ENCODE data around the gene PTPRM.

PTPRM gene

DNA sequence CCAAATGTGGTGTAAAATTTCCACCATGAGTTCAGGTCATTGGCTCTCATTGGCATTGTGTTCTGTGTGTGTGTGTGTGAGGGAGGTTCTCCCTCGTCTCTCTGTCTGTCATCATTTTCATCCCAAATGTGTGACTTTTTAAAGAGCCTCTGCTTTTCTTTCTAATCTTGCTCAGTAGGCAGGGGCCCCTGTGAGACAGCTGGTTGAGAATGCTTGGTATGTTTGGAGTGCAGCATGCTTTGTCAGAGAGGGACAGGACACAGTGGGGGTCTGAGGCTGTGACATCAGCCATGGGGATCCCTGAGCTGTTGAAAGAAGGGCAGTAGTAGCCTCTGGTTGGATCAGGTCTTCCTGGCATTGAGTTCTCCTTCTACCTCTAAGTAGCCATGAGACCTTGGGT lies 10.6 kb downstream of the PTPRM start:
- TF ChIP-seq, protein P1, sequence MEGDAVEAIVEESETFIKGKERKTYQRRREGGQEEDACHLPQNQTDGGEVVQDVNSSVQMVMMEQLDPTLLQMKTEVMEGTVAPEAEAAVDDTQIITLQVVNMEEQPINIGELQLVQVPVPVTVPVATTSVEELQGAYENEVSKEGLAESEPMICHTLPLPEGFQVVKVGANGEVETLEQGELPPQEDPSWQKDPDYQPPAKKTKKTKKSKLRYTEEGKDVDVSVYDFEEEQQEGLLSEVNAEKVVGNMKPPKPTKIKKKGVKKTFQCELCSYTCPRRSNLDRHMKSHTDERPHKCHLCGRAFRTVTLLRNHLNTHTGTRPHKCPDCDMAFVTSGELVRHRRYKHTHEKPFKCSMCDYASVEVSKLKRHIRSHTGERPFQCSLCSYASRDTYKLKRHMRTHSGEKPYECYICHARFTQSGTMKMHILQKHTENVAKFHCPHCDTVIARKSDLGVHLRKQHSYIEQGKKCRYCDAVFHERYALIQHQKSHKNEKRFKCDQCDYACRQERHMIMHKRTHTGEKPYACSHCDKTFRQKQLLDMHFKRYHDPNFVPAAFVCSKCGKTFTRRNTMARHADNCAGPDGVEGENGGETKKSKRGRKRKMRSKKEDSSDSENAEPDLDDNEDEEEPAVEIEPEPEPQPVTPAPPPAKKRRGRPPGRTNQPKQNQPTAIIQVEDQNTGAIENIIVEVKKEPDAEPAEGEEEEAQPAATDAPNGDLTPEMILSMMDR (conservative IDR thresholded peaks at IDR 0.05), result no peak
- H3K27ac ChIP-seq, result no peak overlapping the region

DNA sequence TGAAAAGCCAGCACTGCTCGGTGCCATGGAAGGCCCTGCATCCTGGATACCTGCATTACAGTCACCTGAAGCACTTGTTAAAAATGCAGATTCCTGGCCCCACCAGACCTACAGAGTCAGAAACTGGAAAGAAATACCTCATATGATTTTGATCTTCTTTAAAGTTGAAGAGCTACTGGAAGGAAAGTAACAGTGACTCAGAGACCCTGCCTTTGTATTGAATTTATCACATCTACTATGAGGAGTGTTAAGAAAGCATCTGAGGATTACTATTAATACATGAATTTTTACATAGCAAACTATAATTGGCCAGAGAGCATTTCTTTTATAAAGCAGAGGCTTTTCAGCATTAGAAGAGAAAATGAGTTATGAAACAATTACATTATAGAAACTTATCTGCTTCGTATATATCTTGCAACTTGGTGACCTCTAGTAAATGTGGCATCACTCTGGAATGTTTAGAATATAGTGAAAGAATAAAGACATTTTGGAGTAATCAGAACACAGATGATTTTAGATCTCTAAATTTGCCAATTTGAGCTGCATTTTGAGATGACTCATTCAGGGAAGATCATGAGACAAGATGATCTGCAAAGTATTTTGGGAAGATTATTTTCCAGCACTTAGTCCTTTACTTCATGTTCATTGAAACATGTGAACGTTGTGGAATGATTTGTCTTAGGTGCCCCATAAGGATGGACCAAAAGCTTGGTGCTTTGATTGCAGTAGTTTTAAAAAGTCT lies 12.2 kb downstream of the PTPRM start:
- TF ChIP-seq, protein P1 (conservative IDR thresholded peaks at IDR 0.05), result no peak
- H3K27ac ChIP-seq, result no peak overlapping the region

DNA sequence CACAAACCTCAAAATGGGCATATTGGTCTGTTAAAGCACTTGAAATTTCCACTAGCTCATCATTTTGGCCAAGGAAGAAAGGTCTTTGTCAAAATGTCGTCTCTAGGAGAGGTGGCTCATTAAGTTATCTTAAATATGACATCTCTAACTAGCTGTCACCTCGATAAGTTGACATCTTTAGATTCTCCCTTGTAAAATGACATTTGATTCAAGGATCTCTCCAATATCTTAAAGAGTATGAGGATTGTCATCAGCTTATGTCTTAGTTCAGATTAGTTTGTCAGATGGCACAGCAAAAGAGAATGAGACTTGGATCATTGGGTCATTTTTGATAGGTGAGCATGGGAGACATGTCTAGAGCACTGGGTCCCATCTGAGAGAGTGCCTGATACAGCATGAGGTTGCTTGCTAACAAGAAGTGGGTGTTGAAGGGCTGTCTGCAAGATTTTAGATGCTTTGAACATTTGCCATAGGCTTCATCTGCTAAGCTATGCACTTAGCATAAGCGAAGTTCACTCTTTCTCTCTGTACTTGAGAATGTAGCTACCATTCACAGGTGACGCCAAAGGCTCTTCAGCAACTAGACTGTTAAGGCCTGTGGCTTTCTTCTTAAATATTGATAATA lies 12.9 kb downstream of the PTPRM start:
- TF ChIP-seq, protein P1 (conservative IDR thresholded peaks at IDR 0.05), result no peak
- H3K27ac ChIP-seq, result no peak overlapping the region

DNA sequence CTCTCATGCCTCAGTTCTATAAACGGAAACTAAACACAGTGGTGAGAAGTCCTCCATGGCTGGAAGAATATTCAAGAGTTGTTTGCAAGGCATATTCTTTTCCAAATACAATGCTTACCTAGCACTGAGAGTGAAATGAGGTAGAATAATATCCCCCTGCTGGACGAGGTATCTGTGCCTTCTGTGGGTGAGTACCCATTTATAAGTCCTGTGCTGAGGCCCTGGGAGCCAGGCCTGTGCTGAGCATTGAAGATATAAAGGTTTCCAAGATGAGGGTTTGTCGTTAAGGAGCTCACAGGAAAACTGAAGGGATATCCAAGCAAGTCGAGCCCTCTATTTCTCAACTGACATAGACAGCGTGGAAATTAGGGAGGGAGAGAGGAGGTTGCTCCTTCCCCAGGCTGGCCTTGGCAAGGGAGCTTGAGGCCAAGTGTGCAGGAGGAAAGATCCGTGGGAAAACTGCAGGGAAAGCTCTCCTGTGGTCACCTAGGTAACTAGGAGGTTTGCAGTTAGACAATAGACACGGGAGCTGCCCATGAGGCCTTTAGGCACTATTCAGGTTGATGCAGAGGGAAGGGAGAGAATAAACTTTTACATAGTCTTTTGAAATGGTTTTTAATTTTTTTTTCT lies 17.6 kb downstream of the PTPRM start:
- TF ChIP-seq, protein P1 (conservative IDR thresholded peaks at IDR 0.05), result no peak
- no peak overlapping the region for H3K27ac ChIP-seq

DNA sequence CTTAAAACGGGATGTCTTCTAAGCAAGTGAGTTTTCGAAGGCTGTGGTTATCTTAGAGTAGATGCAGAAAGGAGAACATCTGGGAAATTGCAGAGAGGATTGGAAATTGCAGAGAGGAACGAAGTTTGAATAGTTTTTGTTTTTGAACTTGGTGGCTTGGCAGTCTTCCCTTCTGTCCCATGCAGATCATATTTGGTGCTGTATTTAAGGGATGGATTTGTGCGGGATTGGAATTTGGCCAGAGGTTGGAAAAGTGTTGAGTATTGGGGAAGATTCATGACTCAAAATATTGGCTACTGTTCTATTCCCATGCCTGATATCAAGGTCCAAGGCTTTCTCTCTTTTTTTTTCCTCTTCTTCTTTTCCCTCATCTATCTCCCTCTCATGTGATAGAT lies 18.2 kb downstream of the PTPRM start:
- no peak overlapping the region for H3K27ac ChIP-seq
- TF ChIP-seq, protein P1 (conservative IDR thresholded peaks at IDR 0.05), result no peak

DNA sequence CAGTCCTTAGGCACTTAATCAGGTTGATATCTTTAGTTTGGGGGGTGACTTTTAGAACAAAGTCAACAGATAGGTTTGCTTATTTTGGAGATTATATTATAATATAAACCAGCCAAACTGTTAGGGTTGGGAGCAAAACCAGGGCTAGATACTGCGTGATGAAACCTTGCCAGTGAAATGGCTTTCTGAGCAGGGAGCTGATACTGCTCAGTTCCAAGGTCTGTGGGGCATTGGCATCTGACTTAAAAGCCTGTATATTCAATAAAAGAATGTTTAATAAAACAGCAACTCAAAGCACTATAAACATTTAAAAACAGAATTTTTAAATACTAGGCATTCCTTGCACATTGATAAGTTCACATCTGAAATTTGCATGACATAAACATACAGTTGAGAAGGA lies 19.3 kb downstream of the PTPRM start:
- TF ChIP-seq, protein P1 (conservative IDR thresholded peaks at IDR 0.05), result no peak
- no peak overlapping the region for H3K27ac ChIP-seq

DNA sequence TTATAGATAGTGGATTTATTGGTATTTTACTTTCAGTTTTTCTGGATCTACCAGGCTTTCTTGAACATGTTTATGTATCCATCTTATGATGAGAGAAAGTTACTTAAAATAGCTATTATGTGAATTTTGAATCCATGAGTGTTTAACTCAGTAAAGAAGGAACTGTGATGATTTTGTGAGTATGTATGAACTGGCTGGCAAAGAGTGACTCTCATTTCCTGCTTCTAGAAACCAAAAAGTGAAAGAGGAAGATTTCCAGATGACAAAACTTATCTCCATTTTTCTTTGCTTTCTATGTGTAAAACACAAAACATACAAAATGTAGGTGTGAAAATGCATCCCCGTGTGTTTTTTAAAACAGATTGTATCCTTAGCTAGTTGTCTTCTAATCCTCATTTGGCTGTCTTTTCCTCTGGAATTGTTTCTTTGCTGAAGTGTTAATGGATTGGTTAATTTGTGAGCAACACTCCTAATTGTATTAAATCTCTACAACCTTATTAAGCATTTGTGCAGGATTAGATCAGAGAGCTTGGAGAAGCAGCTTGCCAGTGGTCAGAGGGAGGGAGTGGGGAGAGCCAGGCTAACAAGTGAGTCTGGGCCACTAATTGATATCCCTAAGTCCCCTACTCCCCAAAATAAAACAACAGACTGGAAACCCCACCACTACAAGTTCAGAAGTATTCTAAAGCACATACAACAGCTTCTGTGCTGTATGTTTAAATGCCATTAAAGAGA lies 23.9 kb downstream of the PTPRM start:
- TF ChIP-seq, protein P1 (conservative IDR thresholded peaks at IDR 0.05), result no peak
- H3K27ac ChIP-seq, result no peak overlapping the region
